ENCODE measurements around the gene EMP2.
"Not testable (repeated sequence)": the region's sequence is repeated elsewhere in the genome, so short reads cannot be mapped to it uniquely, and the experiment has no call there.

The EMP2 gene

GRCh38 chr16:10561425-10561824 is 19.0 kb downstream of the EMP2 start:
- H3K9me3 ChIP-seq (ENCODE audit: control insufficient read depth, low read length) = peaks cover 12% of the 10 kb centered on the region
- no peak overlapping the region for H3K4me3 ChIP-seq (ENCODE audit: extremely low read depth, insufficient read depth, low read length, poor library complexity, severe bottlenecking)
- no peaks in the 10 kb centered on the region for H3K36me3 ChIP-seq (ENCODE audit: control insufficient read depth, insufficient read depth, low read length)
- WGBS, 2 experiments (ENCODE audit: insufficient coverage in 2 of 2) = 90 to 100% methylated on average over 3 of the region's 3 CpGs
- H3K27ac ChIP-seq (ENCODE audit: low read depth, low read length, severe bottlenecking) = no peak overlapping the region
- no peaks in the 10 kb centered on the region for H3K4me1 ChIP-seq (ENCODE audit: control insufficient read depth, insufficient read depth, low read length, poor library complexity, severe bottlenecking)

GRCh38 chr16:10561001-10561400 is 19.4 kb downstream of the EMP2 start:
- Histone ChIP-seq H3K9me3 (ENCODE audit: control insufficient read depth, low read length) (peaks cover 12% of the 10 kb centered on the region), H3K4me1 (ENCODE audit: control insufficient read depth, insufficient read depth, low read length, poor library complexity, severe bottlenecking) (no peaks in the 10 kb centered on the region), H3K27ac (ENCODE audit: low read depth, low read length, severe bottlenecking) (no peak overlapping the region), H3K36me3 (ENCODE audit: control insufficient read depth, insufficient read depth, low read length) (no peaks in the 10 kb centered on the region), H3K4me3 (ENCODE audit: extremely low read depth, insufficient read depth, low read length, poor library complexity, severe bottlenecking) (no peak overlapping the region)
- WGBS, 2 experiments (ENCODE audit: insufficient coverage in 2 of 2) = 82 to 89% methylated on average over 3 of the region's 3 CpGs

- peaks cover 12% of the 10 kb centered on the region for H3K9me3 ChIP-seq (ENCODE audit: control insufficient read depth, low read length)
- WGBS, 2 experiments (ENCODE audit: insufficient coverage in 2 of 2) = 93 to 94% methylated on average over 4 of the region's 4 CpGs
- not testable (repeated sequence) for H3K27ac ChIP-seq (ENCODE audit: low read depth, low read length, severe bottlenecking); H3K36me3 ChIP-seq (ENCODE audit: control insufficient read depth, insufficient read depth, low read length); H3K4me1 ChIP-seq (ENCODE audit: control insufficient read depth, insufficient read depth, low read length, poor library complexity, severe bottlenecking); H3K4me3 ChIP-seq (ENCODE audit: extremely low read depth, insufficient read depth, low read length, poor library complexity, severe bottlenecking)
Measured at GRCh38 chr16:10559792-10560191, 20.6 kb downstream of the EMP2 start.

- peaks cover 12% of the 10 kb centered on the region for H3K9me3 ChIP-seq (ENCODE audit: control insufficient read depth, low read length)
- H3K4me3 ChIP-seq (ENCODE audit: extremely low read depth, insufficient read depth, low read length, poor library complexity, severe bottlenecking) = no peak overlapping the region
- H3K4me1 ChIP-seq (ENCODE audit: control insufficient read depth, insufficient read depth, low read length, poor library complexity, severe bottlenecking) = no peaks in the 10 kb centered on the region
- no peaks in the 10 kb centered on the region for H3K36me3 ChIP-seq (ENCODE audit: control insufficient read depth, insufficient read depth, low read length)
- WGBS, 2 experiments (ENCODE audit: insufficient coverage in 2 of 2) = 89 to 95% methylated on average over 19 to 25 of the region's 25 CpGs
- no peak overlapping the region for H3K27ac ChIP-seq (ENCODE audit: low read depth, low read length, severe bottlenecking)
Measured at GRCh38 chr16:10558746-10559641, 21.4 kb downstream of the EMP2 start.

GRCh38 chr16:10558305-10558704 is 22.1 kb downstream of the EMP2 start:
- Histone ChIP-seq H3K4me3 (ENCODE audit: extremely low read depth, insufficient read depth, low read length, poor library complexity, severe bottlenecking) (no peak overlapping the region), H3K27ac (ENCODE audit: low read depth, low read length, severe bottlenecking) (no peak overlapping the region), H3K4me1 (ENCODE audit: control insufficient read depth, insufficient read depth, low read length, poor library complexity, severe bottlenecking) (no peaks in the 10 kb centered on the region), H3K36me3 (ENCODE audit: control insufficient read depth, insufficient read depth, low read length) (no peaks in the 10 kb centered on the region), H3K9me3 (ENCODE audit: control insufficient read depth, low read length) (peaks cover 7% of the 10 kb centered on the region)
- 90 to 95% methylated on average over 5 of the region's 7 CpGs for WGBS, 2 experiments (ENCODE audit: insufficient coverage in 2 of 2)

- Histone ChIP-seq H3K27ac (ENCODE audit: low read depth, low read length, severe bottlenecking) (no peak overlapping the region), H3K9me3 (ENCODE audit: control insufficient read depth, low read length) (peaks cover 7% of the 10 kb centered on the region), H3K4me3 (ENCODE audit: extremely low read depth, insufficient read depth, low read length, poor library complexity, severe bottlenecking) (no peak overlapping the region), H3K36me3 (ENCODE audit: control insufficient read depth, insufficient read depth, low read length) (no peaks in the 10 kb centered on the region), H3K4me1 (ENCODE audit: control insufficient read depth, insufficient read depth, low read length, poor library complexity, severe bottlenecking) (no peaks in the 10 kb centered on the region)
- 96 to 98% methylated on average over 5 of the region's 5 CpGs for WGBS, 2 experiments (ENCODE audit: insufficient coverage in 2 of 2)
Measured at GRCh38 chr16:10557750-10558149, 22.6 kb downstream of the EMP2 start.

GRCh38 chr16:10556236-10556635 is 24.2 kb downstream of the EMP2 start:
- Histone ChIP-seq H3K27ac (ENCODE audit: low read depth, low read length, severe bottlenecking) (no peak overlapping the region), H3K9me3 (ENCODE audit: control insufficient read depth, low read length) (no peaks in the 10 kb centered on the region), H3K36me3 (ENCODE audit: control insufficient read depth, insufficient read depth, low read length) (no peaks in the 10 kb centered on the region), H3K4me3 (ENCODE audit: extremely low read depth, insufficient read depth, low read length, poor library complexity, severe bottlenecking) (no peak overlapping the region), H3K4me1 (ENCODE audit: control insufficient read depth, insufficient read depth, low read length, poor library complexity, severe bottlenecking) (no peaks in the 10 kb centered on the region)
- WGBS, 2 experiments (ENCODE audit: insufficient coverage in 2 of 2) = 89 to 92% methylated on average over 3 of the region's 3 CpGs

GRCh38 chr16:10554569-10554968 is 25.8 kb downstream of the EMP2 start:
- Histone ChIP-seq H3K4me3 (ENCODE audit: extremely low read depth, insufficient read depth, low read length, poor library complexity, severe bottlenecking) (no peak overlapping the region), H3K36me3 (ENCODE audit: control insufficient read depth, insufficient read depth, low read length) (peaks cover 1% of the 10 kb centered on the region), H3K27ac (ENCODE audit: low read depth, low read length, severe bottlenecking) (no peak overlapping the region), H3K4me1 (ENCODE audit: control insufficient read depth, insufficient read depth, low read length, poor library complexity, severe bottlenecking) (no peaks in the 10 kb centered on the region), H3K9me3 (ENCODE audit: control insufficient read depth, low read length) (no peaks in the 10 kb centered on the region)
- WGBS, 2 experiments (ENCODE audit: insufficient coverage in 2 of 2) = 88 to 93% methylated on average over 3 to 6 of the region's 7 CpGs

GRCh38 chr16:10552998-10553491 is 27.4 kb downstream of the EMP2 start:
- H3K4me3 ChIP-seq (ENCODE audit: extremely low read depth, insufficient read depth, low read length, poor library complexity, severe bottlenecking) = no peak overlapping the region
- no peak overlapping the region for H3K27ac ChIP-seq (ENCODE audit: low read depth, low read length, severe bottlenecking)
- peaks cover 7% of the 10 kb centered on the region for H3K9me3 ChIP-seq (ENCODE audit: control insufficient read depth, low read length)
- H3K36me3 ChIP-seq (ENCODE audit: control insufficient read depth, insufficient read depth, low read length) = peaks cover 13% of the 10 kb centered on the region
- WGBS, 2 experiments (ENCODE audit: insufficient coverage in 2 of 2) = 87 to 90% methylated on average over 12 to 13 of the region's 19 CpGs
- H3K4me1 ChIP-seq (ENCODE audit: control insufficient read depth, insufficient read depth, low read length, poor library complexity, severe bottlenecking) = no peaks in the 10 kb centered on the region

GRCh38 chr16:10552281-10552680 is 28.1 kb downstream of the EMP2 start:
- Histone ChIP-seq H3K27ac (ENCODE audit: low read depth, low read length, severe bottlenecking) (no peak overlapping the region), H3K36me3 (ENCODE audit: control insufficient read depth, insufficient read depth, low read length) (peaks cover 21% of the 10 kb centered on the region), H3K9me3 (ENCODE audit: control insufficient read depth, low read length) (peaks cover 7% of the 10 kb centered on the region), H3K4me3 (ENCODE audit: extremely low read depth, insufficient read depth, low read length, poor library complexity, severe bottlenecking) (no peak overlapping the region), H3K4me1 (ENCODE audit: control insufficient read depth, insufficient read depth, low read length, poor library complexity, severe bottlenecking) (no peaks in the 10 kb centered on the region)
- no CpG with 5 or more reads among the region's 2 CpGs for WGBS, 2 experiments (ENCODE audit: insufficient coverage in 2 of 2)

GRCh38 chr16:10551881-10552280 is 28.5 kb downstream of the EMP2 start:
- Histone ChIP-seq H3K27ac (ENCODE audit: low read depth, low read length, severe bottlenecking) (no peak overlapping the region), H3K4me1 (ENCODE audit: control insufficient read depth, insufficient read depth, low read length, poor library complexity, severe bottlenecking) (no peaks in the 10 kb centered on the region), H3K4me3 (ENCODE audit: extremely low read depth, insufficient read depth, low read length, poor library complexity, severe bottlenecking) (no peak overlapping the region), H3K36me3 (ENCODE audit: control insufficient read depth, insufficient read depth, low read length) (peaks cover 25% of the 10 kb centered on the region), H3K9me3 (ENCODE audit: control insufficient read depth, low read length) (peaks cover 7% of the 10 kb centered on the region)
- WGBS, 2 experiments (ENCODE audit: insufficient coverage in 2 of 2) = no CpG with 5 or more reads among the region's 2 CpGs
